ELF-1 (cell line): Measurements from ENCODE around the gene ELFN2.
A peak's percentile ranks its signal among the peaks of the same experiment; 100 is the strongest.
"Not testable (repeated sequence)": the region's sequence is repeated elsewhere in the genome, so short reads cannot be mapped to it uniquely, and the experiment has no call there.

ENCODE experiments used
- DNase-seq: peaks from one replicate; pipeline ENCODE4 v3.0.0-alpha.2; 2016; ENCODE audit warnings: low read depth, low spot score

ELFN2 gene

GRCh38 chr22:37336579-37336978, 90.7 kb downstream of the ELFN2 start:
- DNase-seq, result peak; percentile 24

- peak; percentile 23 for DNase-seq
Observed at GRCh38 chr22:37335806-37336199, 91.5 kb downstream of the ELFN2 start.

- DNase-seq, result peak; percentile 60
Observed at GRCh38 chr22:37334859-37335805, 92.1 kb downstream of the ELFN2 start.

GRCh38 chr22:37334461-37334858, 92.8 kb downstream of the ELFN2 start:
- DNase-seq, result no peak

GRCh38 chr22:37333724-37334460, 93.4 kb downstream of the ELFN2 start:
- DNase-seq, result no peak

GRCh38 chr22:37331856-37332536, 95.3 kb downstream of the ELFN2 start:
- DNase-seq, result no peak

GRCh38 chr22:37331034-37331428, 96.2 kb downstream of the ELFN2 start:
- DNase-seq, result no peak

GRCh38 chr22:37330200-37331033, 96.9 kb downstream of the ELFN2 start:
- DNase-seq, result peak; percentile 94

GRCh38 chr22:37329238-37330140, 97.8 kb downstream of the ELFN2 start:
- no peak for DNase-seq

- not testable (repeated sequence) for DNase-seq
Observed at GRCh38 chr22:37328538-37329237, 98.6 kb downstream of the ELFN2 start.

GRCh38 chr22:37328017-37328416, 99.3 kb downstream of the ELFN2 start:
- DNase-seq, result no peak

GRCh38 chr22:37326726-37327125, 100.6 kb downstream of the ELFN2 start:
- DNase-seq, result peak; percentile 50

- no peak for DNase-seq
Observed at GRCh38 chr22:37325039-37325395, 102.3 kb downstream of the ELFN2 start.

GRCh38 chr22:37324340-37325038, 102.8 kb downstream of the ELFN2 start:
- no peak for DNase-seq

- no peak for DNase-seq
Observed at GRCh38 chr22:37320726-37321677, 106.3 kb downstream of the ELFN2 start.

- no peak for DNase-seq
Observed at GRCh38 chr22:37319469-37319868, 107.8 kb downstream of the ELFN2 start.

- no peak for DNase-seq
Observed at GRCh38 chr22:37318364-37319109, 108.7 kb downstream of the ELFN2 start.
